Left forelimb (tissue), 1 donor: ENCODE results near the gene CASZ1.

ENCODE experiments used
- DNase-seq: peaks from one replicate; pipeline ENCODE4 v3.0.0-alpha.2; 2018; ENCODE audit warnings: low spot score

Gene CASZ1

GRCh38 chr1:10673109-10673711 is 123.2 kb downstream of the CASZ1 start:
- DNase-seq = no peak

- no peak for DNase-seq
These were observed 123.9 kb downstream of the CASZ1 start for GRCh38 chr1:10672343-10673050.

GRCh38 chr1:10671622-10672342 is 124.7 kb downstream of the CASZ1 start:
- no peak for DNase-seq

- DNase-seq = no peak
These were observed 125.4 kb downstream of the CASZ1 start for GRCh38 chr1:10671090-10671489.

GRCh38 chr1:10670190-10670589 is 126.3 kb downstream of the CASZ1 start:
- no peak for DNase-seq

- no peak for DNase-seq
These were observed 126.9 kb downstream of the CASZ1 start for GRCh38 chr1:10669570-10669969.

GRCh38 chr1:10667861-10668761 is 128.3 kb downstream of the CASZ1 start:
- DNase-seq = peak; percentile 79

GRCh38 chr1:10665930-10666850 is 130.3 kb downstream of the CASZ1 start:
- no peak for DNase-seq

- no peak for DNase-seq
These were observed 131.2 kb downstream of the CASZ1 start for GRCh38 chr1:10665226-10665625.

- DNase-seq = no peak
These were observed 132.2 kb downstream of the CASZ1 start for GRCh38 chr1:10664251-10664650.

- peak; percentile 76 for DNase-seq
These were observed 132.8 kb downstream of the CASZ1 start for GRCh38 chr1:10663678-10664035.

- no peak for DNase-seq
These were observed 133.4 kb downstream of the CASZ1 start for GRCh38 chr1:10662824-10663677.

- DNase-seq = no peak
These were observed 134.3 kb downstream of the CASZ1 start for GRCh38 chr1:10662090-10662688.

- no peak for DNase-seq
These were observed 135.0 kb downstream of the CASZ1 start for GRCh38 chr1:10661453-10661852.

- DNase-seq = no peak
These were observed 136.6 kb downstream of the CASZ1 start for GRCh38 chr1:10659646-10660540.

GRCh38 chr1:10659218-10659617 is 137.2 kb downstream of the CASZ1 start:
- no peak for DNase-seq

GRCh38 chr1:10658396-10659066 is 137.9 kb downstream of the CASZ1 start:
- DNase-seq = no peak
